Measurements from ENCODE around the gene ADCY10.
"Not testable (repeated sequence)": the region's sequence is repeated elsewhere in the genome, so short reads cannot be mapped to it uniquely, and the experiment has no call there.

The ADCY10 gene

GRCh38 chr1:167806676-167807075, 107.3 kb downstream of the ADCY10 start:
- not testable (repeated sequence) for DNase-seq (ENCODE audit: low read depth)

- not testable (repeated sequence) for DNase-seq (ENCODE audit: low read depth)
Measured at GRCh38 chr1:167806235-167806634, 107.7 kb downstream of the ADCY10 start.

GRCh38 chr1:167805041-167805556, 108.8 kb downstream of the ADCY10 start:
- DNase-seq (ENCODE audit: low read depth): no peak

- DNase-seq (ENCODE audit: low read depth): peak; percentile 77
Measured at GRCh38 chr1:167803358-167804207, 110.4 kb downstream of the ADCY10 start.

- DNase-seq (ENCODE audit: low read depth): no peak
Measured at GRCh38 chr1:167802235-167802634, 111.7 kb downstream of the ADCY10 start.

GRCh38 chr1:167800251-167800650, 113.7 kb downstream of the ADCY10 start:
- DNase-seq (ENCODE audit: low read depth): no peak

GRCh38 chr1:167799747-167800146, 114.2 kb downstream of the ADCY10 start:
- no peak for DNase-seq (ENCODE audit: low read depth)

GRCh38 chr1:167798952-167799351, 115.0 kb downstream of the ADCY10 start:
- DNase-seq (ENCODE audit: low read depth): no peak

GRCh38 chr1:167797015-167797414, 116.9 kb downstream of the ADCY10 start:
- DNase-seq (ENCODE audit: low read depth): no peak

GRCh38 chr1:167795810-167796740, 117.9 kb downstream of the ADCY10 start:
- DNase-seq (ENCODE audit: low read depth): no peak

GRCh38 chr1:167794043-167794442, 119.9 kb downstream of the ADCY10 start:
- no peak for DNase-seq (ENCODE audit: low read depth)

GRCh38 chr1:167792188-167792565, 121.8 kb downstream of the ADCY10 start:
- no peak for DNase-seq (ENCODE audit: low read depth)

- no peak for DNase-seq (ENCODE audit: low read depth)
Measured at GRCh38 chr1:167791281-167792187, 122.4 kb downstream of the ADCY10 start.

GRCh38 chr1:167790117-167790516, 123.8 kb downstream of the ADCY10 start:
- DNase-seq (ENCODE audit: low read depth): no peak

- DNase-seq (ENCODE audit: low read depth): no peak
Measured at GRCh38 chr1:167789501-167789900, 124.4 kb downstream of the ADCY10 start.

GRCh38 chr1:167786502-167786901, 127.4 kb downstream of the ADCY10 start:
- DNase-seq (ENCODE audit: low read depth): no peak

- DNase-seq (ENCODE audit: low read depth): no peak
Measured at GRCh38 chr1:167784876-167785550, 128.9 kb downstream of the ADCY10 start.

- no peak for DNase-seq (ENCODE audit: low read depth)
Measured at GRCh38 chr1:167782946-167783345, 131.0 kb downstream of the ADCY10 start.

GRCh38 chr1:167781558-167781957, 132.4 kb downstream of the ADCY10 start:
- DNase-seq (ENCODE audit: low read depth): no peak

- no peak for DNase-seq (ENCODE audit: low read depth)
Measured at GRCh38 chr1:167777269-167777650, 136.7 kb downstream of the ADCY10 start.

All from activated gamma-delta T cell treated with anti-CD3 and anti-CD28 coated beads, Interleukin-2, amount 50 U/mL, for 16 hours (primary cell).